AG09309 (cell line): Measurements from ENCODE around the gene IQGAP2.

Experiments used
- DNase-seq: peaks from one replicate; pipeline ENCODE4 v3.0.0-alpha.2; 2010; ENCODE audit warnings: low read depth
- H3K4me3 ChIP-seq: 2 replicates; pipeline ENCODE4 v1.5.1; 2011; ENCODE audit warnings: mild to moderate bottlenecking, low read depth, low read length, moderate library complexity; ENCODE audit not compliant: control insufficient read depth
- TF ChIP-seq, protein P1 (sequence below): IDR thresholded peaks from 2 replicates; pipeline ENCODE4 v1.5.1; 2011; ENCODE audit warnings: mild to moderate bottlenecking, low read depth, low read length, inconsistent platforms; ENCODE audit not compliant: insufficient read depth, control insufficient read depth; ENCODE audit errors: missing control alignments

Gene IQGAP2

DNA sequence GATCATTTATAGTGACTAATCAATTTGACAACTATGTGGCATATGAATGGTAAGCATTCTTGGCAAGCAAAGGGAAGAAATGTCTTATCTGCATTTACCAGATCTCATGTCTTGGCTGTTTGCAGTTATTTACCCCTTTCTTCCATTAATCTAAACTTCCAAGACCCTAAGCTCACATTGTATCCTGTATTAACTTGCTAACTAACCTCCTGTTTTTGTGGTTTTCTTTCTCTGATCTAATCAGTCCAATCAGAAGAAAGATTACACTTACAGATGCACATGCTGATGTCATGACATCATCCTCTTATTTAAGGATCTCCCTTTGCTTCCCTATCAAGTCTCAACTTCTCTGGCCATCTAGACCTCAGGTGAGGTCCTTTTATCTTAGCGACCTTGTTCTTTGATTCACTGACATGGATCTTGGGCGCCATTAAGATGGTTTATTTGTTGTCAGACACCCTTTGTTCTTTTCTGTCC is 124.6 kb downstream of the IQGAP2 start:
- TF ChIP-seq, protein P1, sequence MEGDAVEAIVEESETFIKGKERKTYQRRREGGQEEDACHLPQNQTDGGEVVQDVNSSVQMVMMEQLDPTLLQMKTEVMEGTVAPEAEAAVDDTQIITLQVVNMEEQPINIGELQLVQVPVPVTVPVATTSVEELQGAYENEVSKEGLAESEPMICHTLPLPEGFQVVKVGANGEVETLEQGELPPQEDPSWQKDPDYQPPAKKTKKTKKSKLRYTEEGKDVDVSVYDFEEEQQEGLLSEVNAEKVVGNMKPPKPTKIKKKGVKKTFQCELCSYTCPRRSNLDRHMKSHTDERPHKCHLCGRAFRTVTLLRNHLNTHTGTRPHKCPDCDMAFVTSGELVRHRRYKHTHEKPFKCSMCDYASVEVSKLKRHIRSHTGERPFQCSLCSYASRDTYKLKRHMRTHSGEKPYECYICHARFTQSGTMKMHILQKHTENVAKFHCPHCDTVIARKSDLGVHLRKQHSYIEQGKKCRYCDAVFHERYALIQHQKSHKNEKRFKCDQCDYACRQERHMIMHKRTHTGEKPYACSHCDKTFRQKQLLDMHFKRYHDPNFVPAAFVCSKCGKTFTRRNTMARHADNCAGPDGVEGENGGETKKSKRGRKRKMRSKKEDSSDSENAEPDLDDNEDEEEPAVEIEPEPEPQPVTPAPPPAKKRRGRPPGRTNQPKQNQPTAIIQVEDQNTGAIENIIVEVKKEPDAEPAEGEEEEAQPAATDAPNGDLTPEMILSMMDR: no peak
- DNase-seq: no peak
- H3K4me3 ChIP-seq: no peak overlapping the region

DNA sequence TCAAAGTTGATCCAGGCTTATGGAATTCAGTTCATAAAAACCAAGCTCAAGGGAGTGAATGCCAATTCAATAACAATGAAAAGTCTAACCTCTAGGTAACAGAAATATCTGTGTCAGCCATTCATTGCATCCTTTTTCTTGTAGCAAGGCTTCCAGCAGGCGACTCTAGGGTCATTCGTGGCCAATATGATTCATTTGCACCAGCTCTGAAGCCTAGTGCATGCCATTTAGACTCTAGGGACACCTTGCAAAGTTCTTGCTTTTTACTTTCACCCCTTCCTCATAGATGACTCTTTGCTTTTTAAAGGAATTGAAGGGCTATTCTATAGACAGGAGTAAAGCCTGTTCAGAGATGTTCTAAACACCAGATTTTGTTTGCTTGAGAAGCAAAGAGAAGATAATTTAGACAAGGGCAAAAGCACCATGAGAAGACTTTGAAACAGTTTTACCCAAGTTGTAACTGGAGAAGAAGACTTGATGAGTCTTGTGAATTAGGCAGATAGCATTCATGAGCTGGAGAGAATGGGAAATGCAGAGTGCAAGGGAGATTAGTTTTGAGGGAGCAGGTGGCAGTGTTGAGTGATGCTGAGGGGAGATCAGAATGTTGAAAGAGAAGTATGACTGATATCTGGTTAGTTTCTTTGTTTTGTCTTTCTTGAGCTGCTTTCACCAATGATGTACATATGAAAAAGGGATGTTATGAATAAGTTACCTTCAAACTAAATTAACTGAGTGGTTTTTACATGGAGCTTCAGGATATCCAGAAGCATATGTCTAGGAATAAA is 125.7 kb downstream of the IQGAP2 start:
- no peak overlapping the region for H3K4me3 ChIP-seq
- TF ChIP-seq, protein P1: no peak
- no peak for DNase-seq

DNA sequence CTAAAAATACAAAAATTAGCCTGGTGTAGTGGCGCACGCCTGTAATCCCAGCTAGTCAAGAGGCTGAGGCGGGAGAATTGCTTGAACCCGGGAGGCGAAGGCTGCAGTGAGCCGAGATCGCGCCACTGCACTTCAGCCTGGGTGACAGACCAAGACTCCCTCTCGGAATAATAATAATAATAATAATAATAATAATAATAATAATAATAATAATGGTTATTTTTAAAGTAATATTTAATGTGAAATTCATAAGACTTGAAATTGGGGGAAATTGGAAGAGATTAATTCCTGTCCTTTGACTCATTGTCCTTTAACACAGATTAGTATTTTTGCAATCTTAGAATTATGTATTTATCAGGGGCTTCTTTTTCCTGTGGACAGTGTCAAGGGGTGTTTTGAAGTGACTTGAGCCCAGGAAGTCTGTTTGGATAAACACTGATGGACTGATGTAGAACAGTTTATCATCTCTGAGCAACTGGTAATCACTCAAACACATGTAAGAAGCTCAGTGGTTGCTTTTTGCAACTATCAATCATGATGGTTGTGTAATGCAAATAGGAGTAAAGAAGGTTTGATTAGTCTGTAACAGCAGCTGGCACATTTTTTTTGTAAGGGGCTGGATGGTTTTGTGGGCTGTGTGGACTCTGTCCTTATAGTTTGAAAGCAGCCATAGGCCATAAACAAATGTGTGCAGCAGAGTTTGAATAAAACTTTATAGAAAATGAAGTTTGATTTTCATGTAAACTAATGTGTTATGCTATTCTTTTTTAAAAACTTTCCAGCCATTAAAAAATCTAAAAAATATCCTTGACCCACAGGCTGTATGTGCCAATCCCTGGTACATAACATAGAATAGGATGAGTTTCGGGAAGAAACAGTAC is 126.6 kb downstream of the IQGAP2 start:
- H3K4me3 ChIP-seq: no peak overlapping the region
- no peak for DNase-seq
- TF ChIP-seq, protein P1: no peak

DNA sequence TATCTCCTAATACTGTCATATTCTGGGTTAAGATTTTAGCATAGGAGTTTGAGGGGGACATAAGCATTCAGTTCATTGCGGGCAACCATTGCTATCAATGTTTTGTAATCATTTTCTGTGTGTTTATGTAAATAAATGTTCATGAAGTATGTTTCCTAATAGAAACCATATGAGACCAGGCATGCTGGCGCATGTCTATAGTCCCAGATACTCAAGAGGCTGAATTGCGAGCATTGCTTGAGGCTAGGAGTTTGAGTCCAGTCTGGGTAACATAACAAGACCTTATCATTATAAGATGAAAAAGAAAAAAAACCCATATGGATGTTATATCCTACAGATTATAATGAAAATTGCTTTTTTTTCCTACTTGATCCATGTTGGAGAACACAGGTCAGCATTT is 129.0 kb downstream of the IQGAP2 start:
- TF ChIP-seq, protein P1: no peak
- no peak for DNase-seq
- H3K4me3 ChIP-seq: no peak overlapping the region

DNA sequence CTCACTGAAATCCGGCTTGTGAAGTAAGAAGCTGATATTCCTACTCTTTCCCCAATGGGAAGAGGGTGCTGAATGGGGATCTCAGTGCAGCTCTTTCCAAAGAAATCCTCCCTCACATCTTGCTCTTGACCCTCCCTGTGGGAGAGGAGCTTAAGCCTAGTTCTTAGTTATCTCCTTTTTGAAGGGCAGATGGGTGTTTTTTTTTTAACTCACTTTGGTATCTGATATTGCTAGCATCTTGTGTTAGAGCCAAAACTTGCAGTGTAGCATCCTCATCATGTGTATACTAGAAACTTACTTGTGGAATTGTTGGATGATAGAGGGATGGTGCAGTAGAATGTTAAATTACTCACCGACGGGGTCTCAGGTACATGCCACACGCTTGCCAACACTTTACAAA is 129.9 kb downstream of the IQGAP2 start:
- DNase-seq: no peak
- TF ChIP-seq, protein P1: no peak
- H3K4me3 ChIP-seq: no peak overlapping the region

DNA sequence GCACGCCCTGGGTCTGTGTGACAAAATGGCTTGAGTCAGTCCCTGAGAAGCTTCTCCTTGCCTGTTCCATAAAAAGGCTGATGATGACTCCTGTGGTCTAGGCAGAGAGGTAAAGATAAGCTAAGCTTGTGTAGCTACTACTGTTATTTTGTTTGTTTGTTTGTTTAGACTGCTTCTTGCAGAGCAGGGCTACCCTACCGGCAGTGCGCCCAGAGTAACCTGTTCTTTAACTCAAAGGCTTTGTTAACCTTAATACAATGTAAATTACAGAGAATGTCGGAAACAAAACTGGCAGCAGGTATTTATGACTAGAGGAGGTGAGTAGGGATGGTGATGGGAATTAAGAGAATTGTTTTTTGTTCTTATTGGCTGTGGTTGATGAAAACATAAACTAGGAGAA is 132.5 kb downstream of the IQGAP2 start:
- H3K4me3 ChIP-seq: no peak overlapping the region
- no peak for DNase-seq
- TF ChIP-seq, protein P1: no peak
